AG04450 (cell line): Measurements from ENCODE around the gene CACNB3. TPM values are rescaled to one million over a fixed set of nuclear protein-coding genes. Genes with fewer than 3 reads are reported as not detected.

Experiments
- CTCF ChIA-PET: fragments of 300-600, 350-600 bp; formaldehyde crosslinking; extraction: SDS; loops from one replicate; lab custom pipeline; 2022; ENCODE audit warnings: antibody characterized with exemption, inconsistent platforms; lab: Charles Lee
- POLR2A ChIA-PET: fragments of 350-600 bp; formaldehyde crosslinking; extraction: SDS; loops from one replicate; lab custom pipeline; 2021; ENCODE audit warnings: antibody characterized with exemption, inconsistent platforms; lab: Yijun Ruan, JAX
- DNase-seq: peaks from one replicate; pipeline ENCODE4 v3.0.0-alpha.2; 2011; ENCODE audit warnings: low read depth, low spot score
- H3K27ac ChIP-seq: one replicate; pipeline ENCODE4 v1.5.1; 2012; ENCODE audit warnings: low read depth, low read length, control low read depth
- H3K27me3 ChIP-seq: one replicate; pipeline ENCODE4 v1.6.0; 2012; ENCODE audit warnings: low read length; ENCODE audit not compliant: control insufficient read depth, insufficient read depth
- H3K4me3 ChIP-seq: 2 replicates; pipeline ENCODE4 v1.5.1; 2011; ENCODE audit warnings: mild to moderate bottlenecking, low read depth, low read length, control low read depth
- H3K9me3 ChIP-seq: 2 replicates; pipeline ENCODE4 v1.5.1; 2012; ENCODE audit warnings: low read length; ENCODE audit not compliant: control insufficient read depth, insufficient read depth
- CTCF ChIP-seq: IDR thresholded peaks from 2 replicates; pipeline ENCODE4 v1.5.1; 2011; ENCODE audit warnings: low read depth, low read length, control low read depth, inconsistent platforms
- polyA plus RNA-seq: library from polyadenylated mRNA; depleted of rRNA; stranded (reverse); fragments of >200 nt; gene quantifications from 2 replicates; pipeline ENCODE4 v1.2.3, GENCODE V29; 2011

Gene CACNB3
- polyA plus RNA-seq, 1 experiment = 44.9 TPM

- no peaks in the 10 kb centered on the region for H3K27me3 ChIP-seq
- ChIA-PET CTCF (interaction anchor here (0.6 to 1.9 kb wide), 4 partner anchors 9 to 110 kb away, joined by 3 to 7 read pairs (median 4); no protein-coding TSS in a partner anchor), POLR2A (no interaction called here)
- TF ChIP-seq CTCF = no peak
- no peak overlapping the region for H3K27ac ChIP-seq
- no peaks in the 10 kb centered on the region for H3K9me3 ChIP-seq
- H3K4me3 ChIP-seq = no peak overlapping the region
- DNase-seq = no peak
Observed at GRCh38 chr12:48826209-48826855, 8.0 kb downstream of the CACNB3 start.

- Histone ChIP-seq H3K9me3 (no peaks in the 10 kb centered on the region), H3K4me3 (no peak overlapping the region), H3K27me3 (no peaks in the 10 kb centered on the region), H3K27ac (no peak overlapping the region)
- DNase-seq = no peak
- no peak for TF ChIP-seq CTCF
- POLR2A ChIA-PET = interaction anchor here (0.6 kb wide), 1 partner anchor 25 kb away, joined by 4 read pairs; the partner anchor contains the start of gene DDX23
- CTCF ChIA-PET = interaction anchor here (0.6 to 1.9 kb wide), 4 partner anchors 10 to 109 kb away, joined by 3 to 7 read pairs (median 4); no protein-coding TSS in a partner anchor
Observed at GRCh38 chr12:48827026-48827425, 8.7 kb downstream of the CACNB3 start.

- no peak for DNase-seq
- H3K9me3 ChIP-seq = no peaks in the 10 kb centered on the region
- POLR2A ChIA-PET = interaction anchor here (0.6 kb wide), 1 partner anchor 25 kb away, joined by 4 read pairs; the partner anchor contains the start of gene DDX23
- CTCF ChIA-PET = interaction anchor here (0.8 to 2.4 kb wide), 4 partner anchors 11 to 109 kb away, joined by 3 to 7 read pairs (median 6); no protein-coding TSS in a partner anchor
- no peak for TF ChIP-seq CTCF
- H3K4me3 ChIP-seq = no peak overlapping the region
- no peak overlapping the region for H3K27ac ChIP-seq
- no peaks in the 10 kb centered on the region for H3K27me3 ChIP-seq
Observed at GRCh38 chr12:48827513-48828096, 9.3 kb downstream of the CACNB3 start.

- Histone ChIP-seq H3K4me3 (no peak overlapping the region), H3K9me3 (no peaks in the 10 kb centered on the region), H3K27me3 (no peaks in the 10 kb centered on the region), H3K27ac (no peak overlapping the region)
- no peak for DNase-seq
- ChIA-PET POLR2A (interaction anchor here (1.0 kb wide), 1 partner anchor 17 kb away, joined by 4 read pairs; no protein-coding TSS in a partner anchor), CTCF (interaction anchor here (1.9 to 2.4 kb wide), 2 partner anchors 14 to 25 kb away, joined by 7 read pairs; no protein-coding TSS in a partner anchor)
- TF ChIP-seq CTCF = no peak
Observed at GRCh38 chr12:48828293-48828692, 10.0 kb downstream of the CACNB3 start.
